Ishikawa (cell line): ENCODE results near the gene PLPP4.

Source experiments
- CEBPB ChIP-seq: IDR thresholded peaks from 2 replicates; pipeline ENCODE4 v1.6.1; 2012
- CREB1 ChIP-seq: IDR thresholded peaks from 2 replicates; pipeline ENCODE4 v1.6.1; 2012; ENCODE audit warnings: low read depth
- EGR1 ChIP-seq: IDR thresholded peaks from 2 replicates; pipeline ENCODE4 v1.6.1; 2012
- EP300 ChIP-seq: IDR thresholded peaks from 2 replicates; pipeline ENCODE4 v1.6.1; 2012; ENCODE audit warnings: borderline replicate concordance
- FOXM1 ChIP-seq: IDR thresholded peaks from 2 replicates; pipeline ENCODE4 v1.6.1; 2012; ENCODE audit warnings: low read depth, borderline replicate concordance
- MAX ChIP-seq: IDR thresholded peaks from 2 replicates; pipeline ENCODE4 v1.6.1; 2012
- NFIC ChIP-seq: IDR thresholded peaks from 2 replicates; pipeline ENCODE4 v1.6.1; 2012
- RAD21 ChIP-seq: IDR thresholded peaks from 2 replicates; pipeline ENCODE4 v1.6.1; 2012; ENCODE audit warnings: low read depth
- REST ChIP-seq: IDR thresholded peaks from 2 replicates; pipeline ENCODE4 v1.6.1; 2012; ENCODE audit warnings: low read depth, mild to moderate bottlenecking
- TAF1 ChIP-seq: IDR thresholded peaks from 2 replicates; pipeline ENCODE4 v1.6.1; 2012; ENCODE audit warnings: low read depth, mild to moderate bottlenecking
- TCF12 ChIP-seq: IDR thresholded peaks from 2 replicates; pipeline ENCODE4 v1.6.1; 2012; ENCODE audit warnings: low read depth
- TEAD4 ChIP-seq: IDR thresholded peaks from 2 replicates; pipeline ENCODE4 v1.6.1; 2012
- USF1 ChIP-seq: IDR thresholded peaks from 2 replicates; pipeline ENCODE4 v1.6.1; 2012
- YY1 ChIP-seq: IDR thresholded peaks from 2 replicates; pipeline ENCODE4 v1.6.1; 2012; ENCODE audit warnings: low read depth
- ZBTB7A ChIP-seq: IDR thresholded peaks from 2 replicates; pipeline ENCODE4 v1.6.1; 2012; ENCODE audit warnings: low read depth

PLPP4 gene

GRCh38 chr10:120505056-120505455 lies 48.0 kb downstream of the PLPP4 start:
- no peak for TF ChIP-seq EP300
- TF ChIP-seq ZBTB7A: no peak
- no peak for TF ChIP-seq MAX
- TF ChIP-seq TAF1: no peak
- TF ChIP-seq CEBPB: no peak
- TF ChIP-seq FOXM1: no peak
- no peak for TF ChIP-seq USF1
- TF ChIP-seq NFIC: no peak
- no peak for TF ChIP-seq RAD21
- TF ChIP-seq TEAD4: no peak
- no peak for TF ChIP-seq YY1
- no peak for TF ChIP-seq EGR1

GRCh38 chr10:120505866-120506265 lies 48.8 kb downstream of the PLPP4 start:
- no peak for TF ChIP-seq RAD21
- no peak for TF ChIP-seq FOXM1
- no peak for TF ChIP-seq CREB1

- TF ChIP-seq RAD21 (no peak), TAF1 (no peak), NFIC (no peak), USF1 (no peak), REST (no peak), CREB1 (no peak), TEAD4 (no peak)
Measured at GRCh38 chr10:120506674-120507073, 49.6 kb downstream of the PLPP4 start.

GRCh38 chr10:120507175-120507574 lies 50.1 kb downstream of the PLPP4 start:
- TF ChIP-seq TEAD4 (no peak), MAX (no peak), USF1 (no peak), EGR1 (no peak), REST (no peak), TAF1 (no peak), ZBTB7A (no peak), TCF12 (no peak)

- TF ChIP-seq RAD21 (no peak), TEAD4 (no peak)
Measured at GRCh38 chr10:120507651-120508050, 50.6 kb downstream of the PLPP4 start.

- TF ChIP-seq EGR1 (no peak), ZBTB7A (no peak), TCF12 (no peak), REST (no peak), NFIC (no peak), FOXM1 (no peak), TAF1 (no peak), CREB1 (no peak), USF1 (no peak), YY1 (no peak), EP300 (no peak), MAX (no peak), RAD21 (no peak), CEBPB (no peak), TEAD4 (no peak)
Measured at GRCh38 chr10:120508393-120508792, 51.4 kb downstream of the PLPP4 start.
